ENCODE measurements around the gene FZR1. TPM values are rescaled to one million over a fixed set of nuclear protein-coding genes. Genes with fewer than 3 reads are reported as not detected.

The FZR1 gene
- total and polyA plus RNA-seq, 2 of the 8 experiments (the other 6 are each of a cell fraction or from before 2014, with no cell fraction given) = 21.6 to 35.5 TPM

DNA sequence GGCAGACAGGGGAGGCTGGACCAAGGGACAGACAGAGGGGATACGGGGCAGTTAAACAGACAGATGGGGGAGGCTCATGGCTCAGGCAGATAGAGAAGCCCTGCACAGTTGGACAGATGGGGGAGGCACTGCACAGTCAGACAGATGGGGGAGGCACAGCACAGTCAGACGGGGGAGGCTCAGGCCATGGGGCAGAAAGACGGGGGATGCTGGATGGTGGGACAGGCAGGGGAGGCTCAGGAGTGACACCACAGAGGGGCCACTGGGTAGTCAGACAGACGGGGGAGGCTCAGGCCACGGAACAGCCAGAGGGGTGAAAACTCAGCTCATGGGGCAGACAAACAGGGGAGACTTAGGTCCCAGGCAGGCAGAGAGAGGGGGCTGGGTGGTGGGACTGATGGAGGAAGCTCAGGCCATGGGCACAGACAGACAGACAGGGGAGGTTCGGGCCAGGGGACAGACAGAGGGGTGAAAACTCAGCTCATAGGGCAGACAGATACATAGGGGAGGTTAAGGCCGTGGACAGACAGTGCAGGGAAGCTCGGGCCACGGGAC, 50.4 kb downstream of the FZR1 start (continued):
- TF ChIP-seq, protein P1, sequence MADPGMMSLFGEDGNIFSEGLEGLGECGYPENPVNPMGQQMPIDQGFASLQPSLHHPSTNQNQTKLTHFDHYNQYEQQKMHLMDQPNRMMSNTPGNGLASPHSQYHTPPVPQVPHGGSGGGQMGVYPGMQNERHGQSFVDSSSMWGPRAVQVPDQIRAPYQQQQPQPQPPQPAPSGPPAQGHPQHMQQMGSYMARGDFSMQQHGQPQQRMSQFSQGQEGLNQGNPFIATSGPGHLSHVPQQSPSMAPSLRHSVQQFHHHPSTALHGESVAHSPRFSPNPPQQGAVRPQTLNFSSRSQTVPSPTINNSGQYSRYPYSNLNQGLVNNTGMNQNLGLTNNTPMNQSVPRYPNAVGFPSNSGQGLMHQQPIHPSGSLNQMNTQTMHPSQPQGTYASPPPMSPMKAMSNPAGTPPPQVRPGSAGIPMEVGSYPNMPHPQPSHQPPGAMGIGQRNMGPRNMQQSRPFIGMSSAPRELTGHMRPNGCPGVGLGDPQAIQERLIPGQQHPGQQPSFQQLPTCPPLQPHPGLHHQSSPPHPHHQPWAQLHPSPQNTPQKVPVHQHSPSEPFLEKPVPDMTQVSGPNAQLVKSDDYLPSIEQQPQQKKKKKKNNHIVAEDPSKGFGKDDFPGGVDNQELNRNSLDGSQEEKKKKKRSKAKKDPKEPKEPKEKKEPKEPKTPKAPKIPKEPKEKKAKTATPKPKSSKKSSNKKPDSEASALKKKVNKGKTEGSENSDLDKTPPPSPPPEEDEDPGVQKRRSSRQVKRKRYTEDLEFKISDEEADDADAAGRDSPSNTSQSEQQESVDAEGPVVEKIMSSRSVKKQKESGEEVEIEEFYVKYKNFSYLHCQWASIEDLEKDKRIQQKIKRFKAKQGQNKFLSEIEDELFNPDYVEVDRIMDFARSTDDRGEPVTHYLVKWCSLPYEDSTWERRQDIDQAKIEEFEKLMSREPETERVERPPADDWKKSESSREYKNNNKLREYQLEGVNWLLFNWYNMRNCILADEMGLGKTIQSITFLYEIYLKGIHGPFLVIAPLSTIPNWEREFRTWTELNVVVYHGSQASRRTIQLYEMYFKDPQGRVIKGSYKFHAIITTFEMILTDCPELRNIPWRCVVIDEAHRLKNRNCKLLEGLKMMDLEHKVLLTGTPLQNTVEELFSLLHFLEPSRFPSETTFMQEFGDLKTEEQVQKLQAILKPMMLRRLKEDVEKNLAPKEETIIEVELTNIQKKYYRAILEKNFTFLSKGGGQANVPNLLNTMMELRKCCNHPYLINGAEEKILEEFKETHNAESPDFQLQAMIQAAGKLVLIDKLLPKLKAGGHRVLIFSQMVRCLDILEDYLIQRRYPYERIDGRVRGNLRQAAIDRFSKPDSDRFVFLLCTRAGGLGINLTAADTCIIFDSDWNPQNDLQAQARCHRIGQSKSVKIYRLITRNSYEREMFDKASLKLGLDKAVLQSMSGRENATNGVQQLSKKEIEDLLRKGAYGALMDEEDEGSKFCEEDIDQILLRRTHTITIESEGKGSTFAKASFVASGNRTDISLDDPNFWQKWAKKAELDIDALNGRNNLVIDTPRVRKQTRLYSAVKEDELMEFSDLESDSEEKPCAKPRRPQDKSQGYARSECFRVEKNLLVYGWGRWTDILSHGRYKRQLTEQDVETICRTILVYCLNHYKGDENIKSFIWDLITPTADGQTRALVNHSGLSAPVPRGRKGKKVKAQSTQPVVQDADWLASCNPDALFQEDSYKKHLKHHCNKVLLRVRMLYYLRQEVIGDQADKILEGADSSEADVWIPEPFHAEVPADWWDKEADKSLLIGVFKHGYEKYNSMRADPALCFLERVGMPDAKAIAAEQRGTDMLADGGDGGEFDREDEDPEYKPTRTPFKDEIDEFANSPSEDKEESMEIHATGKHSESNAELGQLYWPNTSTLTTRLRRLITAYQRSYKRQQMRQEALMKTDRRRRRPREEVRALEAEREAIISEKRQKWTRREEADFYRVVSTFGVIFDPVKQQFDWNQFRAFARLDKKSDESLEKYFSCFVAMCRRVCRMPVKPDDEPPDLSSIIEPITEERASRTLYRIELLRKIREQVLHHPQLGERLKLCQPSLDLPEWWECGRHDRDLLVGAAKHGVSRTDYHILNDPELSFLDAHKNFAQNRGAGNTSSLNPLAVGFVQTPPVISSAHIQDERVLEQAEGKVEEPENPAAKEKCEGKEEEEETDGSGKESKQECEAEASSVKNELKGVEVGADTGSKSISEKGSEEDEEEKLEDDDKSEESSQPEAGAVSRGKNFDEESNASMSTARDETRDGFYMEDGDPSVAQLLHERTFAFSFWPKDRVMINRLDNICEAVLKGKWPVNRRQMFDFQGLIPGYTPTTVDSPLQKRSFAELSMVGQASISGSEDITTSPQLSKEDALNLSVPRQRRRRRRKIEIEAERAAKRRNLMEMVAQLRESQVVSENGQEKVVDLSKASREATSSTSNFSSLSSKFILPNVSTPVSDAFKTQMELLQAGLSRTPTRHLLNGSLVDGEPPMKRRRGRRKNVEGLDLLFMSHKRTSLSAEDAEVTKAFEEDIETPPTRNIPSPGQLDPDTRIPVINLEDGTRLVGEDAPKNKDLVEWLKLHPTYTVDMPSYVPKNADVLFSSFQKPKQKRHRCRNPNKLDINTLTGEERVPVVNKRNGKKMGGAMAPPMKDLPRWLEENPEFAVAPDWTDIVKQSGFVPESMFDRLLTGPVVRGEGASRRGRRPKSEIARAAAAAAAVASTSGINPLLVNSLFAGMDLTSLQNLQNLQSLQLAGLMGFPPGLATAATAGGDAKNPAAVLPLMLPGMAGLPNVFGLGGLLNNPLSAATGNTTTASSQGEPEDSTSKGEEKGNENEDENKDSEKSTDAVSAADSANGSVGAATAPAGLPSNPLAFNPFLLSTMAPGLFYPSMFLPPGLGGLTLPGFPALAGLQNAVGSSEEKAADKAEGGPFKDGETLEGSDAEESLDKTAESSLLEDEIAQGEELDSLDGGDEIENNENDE (IDR thresholded peaks at IDR 0.05; ENCODE audit: insufficient replicate concordance, low read length) = no peak
- TF ChIP-seq RNF2 (IDR thresholded peaks at IDR 0.05; ENCODE audit: borderline replicate concordance, low read depth, low read length, missing control alignments, poor library complexity, severe bottlenecking) (no peak), POLR2A (IDR thresholded peaks at IDR 0.05; ENCODE audit: control extremely low read depth in 1 of 2, low read depth in 2 of 2, low read length in 2 of 2) (no peak), CREB1 (IDR thresholded peaks at IDR 0.05) (no peak), CBX8 (IDR thresholded peaks at IDR 0.05; ENCODE audit: borderline replicate concordance, low read depth, low read length) (no peak), SP1 (IDR thresholded peaks at IDR 0.05; ENCODE audit: low read depth, low read length) (no peak), ZNF274 (IDR thresholded peaks at IDR 0.05; ENCODE audit: borderline replicate concordance, extremely low read depth, low read length) (no peak), HDAC2 (IDR thresholded peaks at IDR 0.05; ENCODE audit: borderline replicate concordance in 1 of 2, low read depth in 2 of 2, low read length in 2 of 2) (no peak), SP4 (IDR thresholded peaks at IDR 0.05; ENCODE audit: low read length) (no peak), SRF (IDR thresholded peaks at IDR 0.05; ENCODE audit: low read depth, low read length) (no peak)
- TF ChIP-seq, protein P2, sequence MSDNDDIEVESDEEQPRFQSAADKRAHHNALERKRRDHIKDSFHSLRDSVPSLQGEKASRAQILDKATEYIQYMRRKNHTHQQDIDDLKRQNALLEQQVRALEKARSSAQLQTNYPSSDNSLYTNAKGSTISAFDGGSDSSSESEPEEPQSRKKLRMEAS (IDR thresholded peaks at IDR 0.05) = no peak
